Naive B cell (primary cell): ENCODE measurements around the gene MRPS34. TPM values are rescaled to one million over a fixed set of nuclear protein-coding genes. Genes with fewer than 3 reads are reported as not detected.

Experiments
- ATAC-seq, 2 donors: fragments of 150-1000 bp; cut with Tn5 transposase; 2 replicates each; pipeline ENCODE4 v1.10.0; 2021; ENCODE audit warnings: low read depth in 2 of 2, mild to moderate bottlenecking in 2 of 2, moderate library complexity in 2 of 2
- DNase-seq: peaks from one replicate; pipeline ENCODE4 v3.0.0; 2022
- H3K27ac Mint-ChIP-seq, 6 donors: one replicate each; pipeline ENCODE4 v1.8.0; 2020 to 2022; ENCODE audit warnings: mild to moderate bottlenecking in 6 of 6, mixed read lengths in 6 of 6, moderate library complexity in 5 of 6, inconsistent platforms in 2 of 6
- H3K27me3 Mint-ChIP-seq, 3 donors: one replicate each; pipeline ENCODE4 v1.8.0; 2021 to 2022; ENCODE audit warnings: mixed read lengths in 3 of 3, mild to moderate bottlenecking in 1 of 3
- H3K36me3 Mint-ChIP-seq, 2 donors: one replicate each; pipeline ENCODE4 v1.8.0; 2020 to 2022; ENCODE audit warnings: mixed read lengths in 2 of 2, inconsistent platforms in 1 of 2, mild to moderate bottlenecking in 1 of 2
- H3K4me1 Mint-ChIP-seq, 3 donors: one replicate each; pipeline ENCODE4 v1.8.0; 2020 to 2022; ENCODE audit warnings: mixed read lengths in 3 of 3, inconsistent platforms in 1 of 3, mild to moderate bottlenecking in 1 of 3, moderate library complexity in 1 of 3
- H3K4me3 Mint-ChIP-seq, 8 donors: one replicate each; pipeline ENCODE4 v1.8.0; 2020 to 2022; ENCODE audit warnings: mild to moderate bottlenecking in 8 of 8, mixed read lengths in 8 of 8, moderate library complexity in 8 of 8, inconsistent platforms in 2 of 8
- H3K9me3 Mint-ChIP-seq, 7 donors: one replicate each; pipeline ENCODE4 v1.8.0; 2020 to 2022; ENCODE audit warnings: mixed read lengths in 7 of 7, mild to moderate bottlenecking in 5 of 7, inconsistent platforms in 2 of 7, moderate library complexity in 1 of 7
- polyA plus RNA-seq, 6 donors: library from polyadenylated mRNA; unstranded; fragments of 300-500 nt; fragmentation: Illumina TruSeq; gene quantifications; one replicate each; pipeline ENCODE4 v1.2.3, GENCODE V29; 2021; ENCODE audit warnings: low read depth in 6 of 6

Gene MRPS34
- polyA plus RNA-seq, 6 donors from 2014 or later = 76.4 to 120 (median 108) TPM

- H3K4me1 Mint-ChIP-seq = peaks cover 3 to 6% (median 5%) of the 10 kb centered on the region in 3 donors
- peaks cover 0 to 7% of the 10 kb centered on the region in 2 donors for H3K36me3 Mint-ChIP-seq
- H3K27me3 Mint-ChIP-seq = no peaks in the 10 kb centered on the region
- DNase-seq = no peak
- H3K27ac Mint-ChIP-seq = no peak overlapping the region
- no peak for ATAC-seq
- H3K4me3 Mint-ChIP-seq = no peak overlapping the region
- no peaks in the 10 kb centered on the region for H3K9me3 Mint-ChIP-seq
These were observed 18.5 kb upstream of the MRPS34 start for GRCh38 chr16:1791256-1791942.

- H3K4me1 Mint-ChIP-seq = peaks cover 3 to 6% (median 5%) of the 10 kb centered on the region in 3 donors
- no peak overlapping the region for H3K27ac Mint-ChIP-seq
- DNase-seq (no peak), ATAC-seq (no peak)
- H3K27me3 Mint-ChIP-seq = no peaks in the 10 kb centered on the region
- no peaks in the 10 kb centered on the region for H3K9me3 Mint-ChIP-seq
- no peak overlapping the region for H3K4me3 Mint-ChIP-seq
- peaks cover 0 to 7% of the 10 kb centered on the region in 2 donors for H3K36me3 Mint-ChIP-seq
These were observed 17.8 kb upstream of the MRPS34 start for GRCh38 chr16:1790611-1791255.

- H3K27me3 Mint-ChIP-seq = no peaks in the 10 kb centered on the region
- H3K4me1 Mint-ChIP-seq = peaks cover 5 to 11% (median 6%) of the 10 kb centered on the region in 3 donors
- H3K36me3 Mint-ChIP-seq = peaks cover 0 to 7% of the 10 kb centered on the region in 2 donors
- ATAC-seq = no peak
- no peak overlapping the region for H3K4me3 Mint-ChIP-seq
- no peak overlapping the region for H3K27ac Mint-ChIP-seq
- no peaks in the 10 kb centered on the region for H3K9me3 Mint-ChIP-seq
- no peak for DNase-seq
These were observed 17.3 kb upstream of the MRPS34 start for GRCh38 chr16:1790261-1790610.

- Mint-ChIP-seq H3K4me1 (peaks cover 9 to 15% (median 11%) of the 10 kb centered on the region in 3 donors), H3K9me3 (no peaks in the 10 kb centered on the region), H3K4me3 (no peak overlapping the region), H3K27ac (no peak overlapping the region), H3K36me3 (peaks cover 0 to 7% of the 10 kb centered on the region in 2 donors), H3K27me3 (no peaks in the 10 kb centered on the region)
- DNase-seq = no peak
- no peak for ATAC-seq
These were observed 16.7 kb upstream of the MRPS34 start for GRCh38 chr16:1789643-1790045.

GRCh38 chr16:1788708-1789100 is 15.8 kb upstream of the MRPS34 start:
- no peak overlapping the region for H3K27ac Mint-ChIP-seq
- H3K9me3 Mint-ChIP-seq = no peaks in the 10 kb centered on the region
- H3K36me3 Mint-ChIP-seq = peaks cover 0 to 7% of the 10 kb centered on the region in 2 donors
- DNase-seq = no peak
- H3K27me3 Mint-ChIP-seq = no peaks in the 10 kb centered on the region
- peaks cover 9 to 16% (median 15%) of the 10 kb centered on the region in 3 donors for H3K4me1 Mint-ChIP-seq
- ATAC-seq = no peak
- H3K4me3 Mint-ChIP-seq = no peak overlapping the region

GRCh38 chr16:1788095-1788707 is 15.3 kb upstream of the MRPS34 start:
- Mint-ChIP-seq H3K4me1 (peaks cover 12 to 21% (median 15%) of the 10 kb centered on the region in 3 donors), H3K9me3 (no peaks in the 10 kb centered on the region), H3K27me3 (no peaks in the 10 kb centered on the region), H3K4me3 (no peak overlapping the region), H3K36me3 (peaks cover 0 to 7% of the 10 kb centered on the region in 2 donors), H3K27ac (no peak overlapping the region)
- DNase-seq (no peak), ATAC-seq (no peak)

GRCh38 chr16:1787322-1788094 is 14.6 kb upstream of the MRPS34 start:
- no peak overlapping the region for H3K27ac Mint-ChIP-seq
- DNase-seq (no peak), ATAC-seq (no peak)
- H3K27me3 Mint-ChIP-seq = no peaks in the 10 kb centered on the region
- H3K9me3 Mint-ChIP-seq = no peaks in the 10 kb centered on the region
- H3K4me1 Mint-ChIP-seq = peaks cover 13 to 25% (median 15%) of the 10 kb centered on the region in 3 donors
- no peak overlapping the region for H3K4me3 Mint-ChIP-seq
- H3K36me3 Mint-ChIP-seq = peaks cover 0 to 7% of the 10 kb centered on the region in 2 donors

- H3K27me3 Mint-ChIP-seq = no peaks in the 10 kb centered on the region
- peaks cover 0 to 7% of the 10 kb centered on the region in 2 donors for H3K36me3 Mint-ChIP-seq
- H3K4me3 Mint-ChIP-seq = peak overlapping the region in 1 of 8 donors; percentile 12
- peaks cover 13 to 27% (median 15%) of the 10 kb centered on the region in 3 donors for H3K4me1 Mint-ChIP-seq
- H3K9me3 Mint-ChIP-seq = no peaks in the 10 kb centered on the region
- no peak for DNase-seq
- ATAC-seq = no peak
- peak overlapping the region in 1 of 6 donors; percentile 42 for H3K27ac Mint-ChIP-seq
These were observed 14.1 kb upstream of the MRPS34 start for GRCh38 chr16:1787056-1787321.

GRCh38 chr16:1786242-1787055 is 13.5 kb upstream of the MRPS34 start:
- no peaks in the 10 kb centered on the region for H3K9me3 Mint-ChIP-seq
- peaks cover 0 to 7% of the 10 kb centered on the region in 2 donors for H3K36me3 Mint-ChIP-seq
- no peaks in the 10 kb centered on the region for H3K27me3 Mint-ChIP-seq
- no peak for DNase-seq
- H3K27ac Mint-ChIP-seq = no peak overlapping the region
- ATAC-seq = no peak
- peak overlapping the region in 1 of 8 donors; percentile 8 for H3K4me3 Mint-ChIP-seq
- H3K4me1 Mint-ChIP-seq = peaks cover 18 to 31% (median 20%) of the 10 kb centered on the region in 3 donors

- Mint-ChIP-seq H3K36me3 (peaks cover 0 to 7% of the 10 kb centered on the region in 2 donors), H3K9me3 (no peaks in the 10 kb centered on the region), H3K27me3 (no peaks in the 10 kb centered on the region), H3K4me3 (peak overlapping the region in 4 of 8 donors; percentile 8 to 59 (median 46)), H3K27ac (no peak overlapping the region), H3K4me1 (peaks cover 22 to 37% (median 26%) of the 10 kb centered on the region in 3 donors)
- ATAC-seq (no peak), DNase-seq (no peak)
These were observed 12.9 kb upstream of the MRPS34 start for GRCh38 chr16:1785846-1786170.

- Mint-ChIP-seq H3K9me3 (no peaks in the 10 kb centered on the region), H3K27me3 (no peaks in the 10 kb centered on the region), H3K36me3 (peaks cover 0 to 7% of the 10 kb centered on the region in 2 donors), H3K4me3 (peak overlapping the region; percentile 46 to 86 (median 72)), H3K27ac (peak overlapping the region in 2 of 6 donors; percentile 88 to 92), H3K4me1 (peaks cover 22 to 37% (median 26%) of the 10 kb centered on the region in 3 donors)
- ATAC-seq (no peak), DNase-seq (no peak)
These were observed 12.3 kb upstream of the MRPS34 start for GRCh38 chr16:1784977-1785845.
